ENCODE data around the gene LIMA1. TPM values are rescaled to one million over a fixed set of nuclear protein-coding genes. Genes with fewer than 3 reads are reported as not detected.

Gene LIMA1
- total RNA-seq, 1 donor, result 377 TPM

DNA sequence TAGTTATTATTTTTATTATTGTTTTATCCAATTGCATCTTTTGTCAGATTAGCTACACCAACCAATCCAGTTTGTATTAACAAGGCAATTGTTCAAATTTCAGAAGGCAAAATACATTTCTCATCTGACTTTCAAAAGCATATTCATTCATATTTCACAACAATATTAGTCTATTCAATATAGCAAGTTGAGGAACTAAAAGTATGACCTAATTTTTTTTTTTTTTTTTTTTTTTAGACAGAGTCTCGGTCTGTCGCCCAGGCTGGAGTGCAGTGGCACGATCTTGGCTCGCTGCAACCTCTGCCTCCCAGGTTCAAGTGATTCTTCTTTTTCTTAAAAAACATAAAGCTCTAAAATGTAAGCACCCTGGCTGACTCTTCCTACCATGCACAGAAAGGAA lies 154.0 kb downstream of the LIMA1 start:
- DNase-seq (ENCODE audit: low read depth), result no peak

DNA sequence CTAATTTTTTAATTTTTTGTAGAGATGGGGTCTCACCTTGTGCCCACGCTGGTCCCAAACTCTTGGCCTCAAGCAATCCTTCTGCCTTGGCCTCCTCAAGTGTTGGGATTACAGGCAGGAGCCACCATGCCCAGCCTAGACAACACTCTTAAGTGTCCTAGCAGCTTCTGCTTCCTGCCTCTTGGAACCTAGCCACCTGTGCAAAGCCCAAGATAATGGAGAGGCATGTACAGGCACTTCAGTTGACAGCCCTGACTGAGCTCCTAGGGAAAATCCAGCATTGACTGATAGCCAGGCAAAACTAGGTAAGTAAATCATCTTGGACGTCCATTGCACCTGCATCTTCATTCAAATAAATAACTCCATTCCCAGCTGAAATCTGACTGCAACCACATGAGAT lies 155.8 kb downstream of the LIMA1 start:
- TF ChIP-seq, protein P1, sequence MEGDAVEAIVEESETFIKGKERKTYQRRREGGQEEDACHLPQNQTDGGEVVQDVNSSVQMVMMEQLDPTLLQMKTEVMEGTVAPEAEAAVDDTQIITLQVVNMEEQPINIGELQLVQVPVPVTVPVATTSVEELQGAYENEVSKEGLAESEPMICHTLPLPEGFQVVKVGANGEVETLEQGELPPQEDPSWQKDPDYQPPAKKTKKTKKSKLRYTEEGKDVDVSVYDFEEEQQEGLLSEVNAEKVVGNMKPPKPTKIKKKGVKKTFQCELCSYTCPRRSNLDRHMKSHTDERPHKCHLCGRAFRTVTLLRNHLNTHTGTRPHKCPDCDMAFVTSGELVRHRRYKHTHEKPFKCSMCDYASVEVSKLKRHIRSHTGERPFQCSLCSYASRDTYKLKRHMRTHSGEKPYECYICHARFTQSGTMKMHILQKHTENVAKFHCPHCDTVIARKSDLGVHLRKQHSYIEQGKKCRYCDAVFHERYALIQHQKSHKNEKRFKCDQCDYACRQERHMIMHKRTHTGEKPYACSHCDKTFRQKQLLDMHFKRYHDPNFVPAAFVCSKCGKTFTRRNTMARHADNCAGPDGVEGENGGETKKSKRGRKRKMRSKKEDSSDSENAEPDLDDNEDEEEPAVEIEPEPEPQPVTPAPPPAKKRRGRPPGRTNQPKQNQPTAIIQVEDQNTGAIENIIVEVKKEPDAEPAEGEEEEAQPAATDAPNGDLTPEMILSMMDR (IDR thresholded peaks at IDR 0.05; ENCODE audit: insufficient read depth, low read depth, low read length), result no peak
- H3K4me3 ChIP-seq (ENCODE audit: low read depth, low read length), result no peak overlapping the region
- no peak for DNase-seq (ENCODE audit: low read depth)

More for the DNA sequence above, 154.0 kb downstream of the LIMA1 start:
- H3K4me3 ChIP-seq (ENCODE audit: low read depth, low read length), result no peak overlapping the region
- TF ChIP-seq, protein P1 (IDR thresholded peaks at IDR 0.05; ENCODE audit: insufficient read depth, low read depth, low read length), result no peak

Small RNA genes lying within 50 kb of the gene (small RNA-seq; reads per million reads assigned to genes)
- gene MIR1293 (1.6 reads per million, percentile 39 among the genes with 10 or more reads in this experiment), gene RNU6-1093P (not detected)

Other genes starting within 250 kb of the LIMA1 start
- 1.3 and 1.6 TPM in 2 replicates for gene ASIC1, start 225.9 kb downstream of the LIMA1 start, total RNA-seq
- 52.5 and 60.9 TPM in 2 replicates for gene SMARCD1, start 198.2 kb downstream of the LIMA1 start, total RNA-seq
- under 0.01 TPM in 1 of 2 replicates, not detected in the other for gene GPD1, start 179.5 kb downstream of the LIMA1 start, total RNA-seq
- gene COX14, start 171.3 kb downstream of the LIMA1 start, total RNA-seq, result 36.7 and 40.3 TPM in 2 replicates
- gene CERS5, start 116.2 kb downstream of the LIMA1 start, total RNA-seq, result 29.6 and 40.2 TPM in 2 replicates
- gene FAM186A, start 113.1 kb upstream of the LIMA1 start, total RNA-seq, result under 0.01 TPM in 1 of 2 replicates, not detected in the other
- 26.1 and 57.9 TPM in 2 replicates for gene LARP4, start 117.4 kb upstream of the LIMA1 start, total RNA-seq
- gene DIP2B, start 221.5 kb upstream of the LIMA1 start, total RNA-seq, result 29.8 and 32.9 TPM in 2 replicates

Data from fibroblast of villous mesenchyme (primary cell).